ENCODE data around the gene UCHL5.
A peak's percentile ranks its signal among the peaks of the same experiment; 100 is the strongest.
"Not testable (repeated sequence)": the region's sequence is repeated elsewhere in the genome, so short reads cannot be mapped to it uniquely, and the experiment has no call there.

The UCHL5 gene

DNA sequence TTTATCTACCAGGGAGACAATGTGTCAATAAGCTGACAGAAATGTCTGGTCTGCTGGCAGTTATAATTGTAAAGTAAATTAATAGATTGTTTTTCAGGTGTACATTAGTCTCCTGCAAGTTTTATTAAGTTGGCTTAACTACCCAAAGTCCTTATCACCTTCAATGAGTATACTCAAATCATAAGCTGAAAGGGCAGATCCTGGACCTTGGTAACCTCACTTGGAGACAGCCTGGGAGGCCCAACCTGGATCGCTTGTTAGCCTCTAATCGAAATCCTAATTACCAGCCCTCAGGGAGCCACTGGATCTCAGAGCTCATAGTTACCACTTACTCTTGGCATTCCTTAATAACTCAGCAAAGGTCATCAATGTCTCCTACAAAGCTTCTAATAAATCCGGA is 49.7 kb downstream of the UCHL5 start:
- no peak for DNase-seq

DNA sequence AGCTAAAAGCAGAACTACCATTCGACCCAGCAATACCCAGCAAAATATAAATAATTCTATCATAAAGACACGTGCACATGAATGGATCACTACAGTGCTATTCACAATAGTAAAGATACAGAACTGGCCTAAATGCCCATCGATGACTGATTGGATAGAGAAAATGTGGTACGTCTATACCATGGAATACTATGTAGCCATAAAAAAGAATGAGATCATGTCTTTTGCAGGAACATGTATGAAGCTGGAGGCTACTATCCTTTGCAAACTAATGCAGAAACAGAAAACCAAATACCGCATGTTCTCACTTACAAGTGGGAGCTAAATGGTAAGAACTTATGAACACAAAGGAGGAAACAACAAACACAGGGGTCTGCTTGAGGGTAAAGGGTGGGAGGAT is 53.4 kb downstream of the UCHL5 start:
- no peak for DNase-seq

DNA sequence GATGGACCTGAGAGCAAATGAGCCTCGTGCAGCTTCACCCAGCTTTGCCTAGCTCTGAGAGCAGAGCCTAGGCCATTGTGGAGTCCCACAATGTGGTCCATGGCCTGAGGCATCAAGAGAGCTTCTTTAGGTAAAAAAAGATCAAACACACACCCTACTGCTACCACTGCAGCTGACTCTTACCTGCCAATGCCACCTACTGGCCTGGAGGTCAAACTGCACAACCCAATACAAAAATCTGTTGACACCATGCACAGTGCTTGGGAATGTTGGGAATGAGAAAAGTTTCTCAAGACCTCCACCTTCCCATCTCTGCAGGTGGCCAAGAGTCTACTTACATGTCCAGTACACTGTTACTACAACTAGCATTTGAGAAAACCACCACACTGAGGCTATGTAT is 60.6 kb downstream of the UCHL5 start:
- DNase-seq = peak in 1 of 2 donors; percentile 13

DNA sequence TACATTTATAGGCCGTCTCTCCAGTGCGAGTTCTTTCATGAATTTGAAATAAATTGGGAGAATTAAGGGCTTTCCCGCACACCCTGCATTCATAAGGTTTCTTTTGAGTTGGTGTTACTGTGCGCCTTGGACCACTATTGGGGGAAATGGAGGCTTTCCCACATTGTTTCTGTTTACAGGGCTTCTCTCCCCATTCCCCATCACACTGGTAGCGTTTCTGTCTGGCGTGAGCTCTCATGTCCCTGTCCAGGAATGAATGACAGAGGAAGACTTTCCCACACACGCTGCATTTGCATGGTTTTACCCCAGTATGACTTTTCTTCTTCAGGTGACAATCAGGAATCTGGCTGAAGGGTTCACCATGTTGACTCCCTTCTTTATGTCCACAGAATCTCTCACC is 65.0 kb downstream of the UCHL5 start:
- no peak for DNase-seq

DNA sequence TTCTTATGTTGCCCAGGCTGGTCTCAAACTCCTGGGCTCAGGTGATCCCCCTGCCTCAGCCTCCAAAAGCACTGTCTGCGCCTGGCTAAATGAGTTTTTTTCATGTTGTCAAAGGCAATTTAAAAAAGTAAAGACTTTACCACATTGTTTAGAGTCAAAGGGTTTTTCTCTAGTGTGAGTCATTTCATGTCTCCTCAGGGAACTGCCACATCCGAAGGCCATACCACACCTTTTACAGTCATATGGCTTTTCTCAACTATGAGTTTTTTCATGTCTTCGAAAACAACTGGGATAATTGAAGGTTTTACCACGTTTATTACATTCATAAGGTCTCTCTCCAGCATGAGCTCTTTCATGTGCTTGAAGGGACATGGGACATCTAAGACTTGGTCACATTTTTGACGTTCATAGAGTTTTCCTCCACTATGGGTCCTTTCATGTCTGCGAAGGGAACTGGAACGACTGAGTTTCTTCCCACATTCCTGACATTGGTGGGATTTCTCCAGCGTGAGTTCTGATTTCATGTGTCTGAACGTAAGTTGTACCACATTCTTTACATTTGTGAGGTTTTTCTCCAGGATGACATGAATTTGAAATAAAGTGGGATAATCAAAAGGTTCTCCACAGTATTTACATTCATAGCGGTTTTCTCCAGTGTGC is 65.6 kb downstream of the UCHL5 start:
- DNase-seq = no peak

DNA sequence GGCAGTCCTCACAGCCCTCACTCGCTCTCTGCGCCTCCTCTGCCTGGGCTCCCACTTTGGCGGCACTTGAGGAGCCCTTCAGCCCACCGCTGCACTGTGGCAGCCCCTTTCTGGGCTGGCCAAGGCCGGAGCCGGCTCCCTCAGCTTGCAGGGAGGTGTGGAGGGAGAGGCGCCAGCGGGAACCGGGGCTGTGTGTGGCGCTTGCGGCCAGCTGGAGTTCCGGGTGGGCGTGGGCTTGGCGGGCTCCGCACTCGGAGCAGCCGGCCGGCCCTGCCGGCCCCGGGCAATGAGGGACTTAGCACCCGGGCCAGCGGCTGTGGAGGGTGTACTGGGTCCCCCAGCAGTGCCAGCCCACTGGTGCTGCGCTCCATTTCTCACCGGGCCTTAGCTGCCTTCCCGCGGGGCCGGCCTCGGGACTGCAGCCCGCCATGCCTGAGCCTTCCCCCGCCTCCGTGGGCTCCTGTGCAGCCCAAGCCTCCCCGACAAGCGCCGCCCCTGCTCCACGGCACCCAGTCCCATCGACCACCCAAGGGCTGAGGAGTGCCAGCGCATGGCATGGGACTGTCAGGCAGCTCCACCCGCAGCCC is 72.3 kb downstream of the UCHL5 start:
- DNase-seq = not testable (repeated sequence)

DNA sequence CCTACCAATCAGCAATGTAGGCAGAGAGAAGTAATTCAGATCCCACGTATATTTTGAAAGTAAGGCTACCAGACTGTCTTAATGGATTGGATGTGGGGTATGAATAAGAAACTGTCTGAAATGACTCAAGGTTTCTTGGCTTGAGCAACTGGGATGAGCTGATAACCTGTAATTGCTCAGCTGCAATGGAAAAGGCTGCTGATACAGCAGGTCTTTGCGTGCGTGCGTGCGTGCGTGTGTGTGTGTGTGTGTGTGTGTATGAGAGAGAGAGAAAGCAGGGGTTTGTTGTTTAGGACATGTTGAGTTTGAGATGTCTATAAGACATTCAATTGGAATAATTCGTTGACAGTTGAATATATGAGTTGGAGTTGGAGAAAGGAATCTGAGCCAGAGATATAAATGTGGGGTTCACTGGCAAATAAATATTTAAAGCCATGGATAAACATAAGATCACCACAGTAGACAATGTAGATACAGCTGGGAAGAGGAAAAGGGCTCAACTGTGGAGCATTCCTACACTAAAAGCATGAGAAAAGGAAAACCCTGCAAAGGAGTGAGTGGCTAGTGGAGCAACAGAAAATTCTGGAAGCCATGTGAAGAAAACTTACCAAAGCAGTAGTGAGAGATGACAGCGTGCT is 72.9 kb downstream of the UCHL5 start:
- DNase-seq = no peak

DNA sequence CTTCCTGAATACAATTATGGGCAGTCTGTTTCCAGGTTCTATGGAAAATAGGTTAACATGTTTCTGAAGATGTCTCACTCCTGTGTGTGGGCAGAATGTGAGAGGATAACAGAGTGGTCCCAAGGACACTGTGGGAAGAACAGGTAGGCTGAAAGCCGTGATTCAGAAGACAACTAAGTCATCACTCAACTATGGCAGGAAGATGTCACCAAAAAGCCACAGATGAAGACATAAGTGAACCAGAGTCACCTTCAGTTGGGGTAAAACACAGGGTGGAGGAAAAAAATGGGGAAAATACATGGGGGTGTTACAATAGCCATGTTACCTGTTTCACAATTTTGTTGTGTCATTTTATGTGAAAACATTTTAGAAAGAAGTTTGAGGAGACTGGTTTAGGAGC is 75.1 kb downstream of the UCHL5 start:
- no peak for DNase-seq

DNA sequence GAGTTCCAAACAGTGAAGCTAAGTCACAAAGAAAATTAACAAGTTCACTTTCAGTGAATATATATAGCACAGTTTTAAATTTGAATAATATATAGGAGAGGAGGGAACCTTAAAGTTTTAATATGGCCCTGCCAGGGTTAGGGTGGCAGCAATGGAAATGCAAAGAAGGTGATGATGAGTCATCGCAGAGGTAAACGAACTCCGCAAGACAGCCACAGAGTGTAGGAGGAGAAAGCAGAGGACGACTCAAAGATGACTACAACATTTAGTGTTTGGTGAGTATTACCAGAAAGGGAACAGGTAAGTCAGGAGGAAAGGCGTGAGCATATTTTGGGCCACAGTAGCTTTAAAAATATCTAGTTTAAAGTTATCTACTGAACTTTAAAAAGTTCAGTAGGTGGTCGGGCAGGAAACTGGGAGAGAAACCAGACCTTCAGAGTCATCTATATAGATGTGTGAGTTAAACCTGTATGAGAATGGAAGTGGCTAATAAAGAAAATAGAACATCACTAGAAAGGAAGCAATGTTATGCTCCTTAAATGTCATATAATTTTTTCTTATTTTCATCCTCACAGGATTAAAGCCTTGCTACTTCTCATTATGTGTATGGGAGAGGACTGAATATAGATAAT is 75.7 kb downstream of the UCHL5 start:
- DNase-seq = no peak

DNA sequence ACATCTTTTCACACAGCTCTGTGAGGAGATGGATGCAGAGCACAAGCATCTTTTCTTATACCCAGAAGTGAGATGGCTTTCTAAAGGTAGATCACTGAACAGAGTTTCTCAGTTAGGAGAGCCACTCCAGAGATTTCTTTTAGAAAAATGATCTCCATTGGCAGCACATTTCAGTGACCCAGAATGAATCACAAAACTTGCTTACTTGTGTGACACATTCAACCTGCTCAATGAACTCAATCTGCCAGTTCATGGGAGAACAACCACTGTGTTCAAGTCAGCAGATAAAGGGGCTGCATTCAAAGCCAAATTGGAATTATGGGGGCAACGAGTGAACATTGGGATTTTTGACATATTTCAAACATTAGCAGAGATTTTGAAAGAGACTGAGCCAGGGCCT is 78.3 kb downstream of the UCHL5 start:
- DNase-seq = no peak

DNA sequence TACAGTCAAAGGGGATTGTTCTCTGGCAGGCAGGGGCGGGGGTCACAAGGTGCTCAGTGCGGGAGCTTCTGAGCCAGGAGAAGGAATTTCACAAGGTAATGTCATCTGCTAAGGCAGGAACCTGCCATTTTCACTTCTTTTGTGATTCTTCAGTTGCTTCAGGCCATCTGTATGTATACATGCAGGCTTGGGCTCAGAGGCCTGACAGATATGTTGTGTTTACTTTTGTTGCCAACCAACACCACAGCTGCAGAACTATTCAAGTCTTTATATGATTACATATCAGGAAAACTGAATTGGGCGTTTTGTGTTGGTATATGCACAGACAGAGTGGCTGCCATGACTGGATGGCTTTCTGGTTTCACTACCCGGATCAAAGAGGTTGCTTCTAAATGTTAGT is 78.8 kb downstream of the UCHL5 start:
- DNase-seq = not testable (repeated sequence)

DNA sequence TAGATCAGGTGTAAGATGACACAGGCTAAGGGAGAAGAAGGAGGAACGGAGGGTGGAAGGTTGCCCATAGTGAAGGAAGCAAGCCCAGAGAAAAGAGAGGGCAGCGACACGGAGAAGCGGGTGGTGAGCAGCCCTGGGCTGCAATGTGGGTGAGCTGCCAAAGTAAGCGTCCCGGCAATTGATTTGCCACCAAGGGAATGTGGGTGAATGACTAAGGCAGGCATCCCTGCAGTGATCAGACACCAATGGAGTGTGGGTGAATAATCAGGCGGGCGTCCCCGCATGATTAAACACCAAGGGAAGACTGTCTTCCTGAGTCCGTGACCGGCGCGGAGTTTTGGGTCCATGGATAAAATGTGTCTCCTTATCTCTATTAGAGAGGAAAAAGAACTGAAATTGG is 79.6 kb downstream of the UCHL5 start:
- DNase-seq = no peak

DNA sequence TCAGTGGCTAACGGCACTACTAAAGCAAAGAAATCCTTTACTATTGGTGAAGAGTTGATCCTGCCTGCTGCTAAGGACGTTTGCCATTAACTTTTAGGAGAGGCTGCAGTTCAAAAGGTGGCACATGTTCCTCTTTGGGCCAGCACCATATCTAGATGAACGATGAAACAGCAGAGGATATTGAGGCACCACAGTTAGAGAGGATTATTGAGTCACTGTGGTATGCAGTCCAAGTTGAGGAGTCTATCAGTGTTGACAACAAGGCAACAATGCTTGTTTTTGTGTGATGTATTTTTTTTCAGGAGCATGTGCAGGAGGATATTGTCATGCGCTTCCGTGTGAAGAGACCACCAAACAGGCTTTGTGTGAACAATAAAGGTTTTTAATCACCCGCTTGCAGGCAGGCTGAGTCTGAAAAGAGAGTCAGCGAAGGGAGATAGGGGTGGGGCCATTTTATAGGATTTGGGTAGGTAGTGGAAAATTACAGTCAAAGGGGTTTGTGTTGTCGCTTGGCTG is 80.9 kb downstream of the UCHL5 start:
- no peak for DNase-seq

DNA sequence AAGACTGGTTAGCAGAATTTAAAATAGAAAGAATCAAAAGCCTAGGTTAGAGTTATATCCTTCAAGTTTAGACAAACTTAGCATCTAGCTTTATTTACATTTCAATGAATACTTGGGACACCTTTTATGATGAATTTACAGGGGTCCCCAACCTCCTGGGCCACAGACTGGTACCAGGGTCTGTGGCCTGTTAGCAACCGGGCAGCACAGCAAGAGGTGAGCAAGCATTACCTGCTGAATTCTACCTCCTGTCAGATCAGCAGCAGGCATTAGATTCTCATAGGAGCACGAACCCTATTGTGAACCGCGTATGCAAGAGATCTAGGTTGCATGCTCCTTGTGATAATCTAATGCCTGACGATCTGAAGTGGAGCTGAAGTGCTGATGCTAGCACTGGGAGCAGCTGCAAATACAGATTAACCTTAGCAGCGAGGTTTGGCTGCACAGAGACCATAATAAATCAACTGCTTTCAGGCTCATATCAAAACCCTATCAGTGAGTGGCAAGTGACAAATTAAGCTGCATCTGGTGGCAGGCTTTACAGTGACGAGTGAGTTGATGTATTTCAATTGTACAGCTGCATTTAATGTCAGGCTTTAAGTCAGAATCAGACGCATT is 82.0 kb downstream of the UCHL5 start:
- DNase-seq = no peak

DNA sequence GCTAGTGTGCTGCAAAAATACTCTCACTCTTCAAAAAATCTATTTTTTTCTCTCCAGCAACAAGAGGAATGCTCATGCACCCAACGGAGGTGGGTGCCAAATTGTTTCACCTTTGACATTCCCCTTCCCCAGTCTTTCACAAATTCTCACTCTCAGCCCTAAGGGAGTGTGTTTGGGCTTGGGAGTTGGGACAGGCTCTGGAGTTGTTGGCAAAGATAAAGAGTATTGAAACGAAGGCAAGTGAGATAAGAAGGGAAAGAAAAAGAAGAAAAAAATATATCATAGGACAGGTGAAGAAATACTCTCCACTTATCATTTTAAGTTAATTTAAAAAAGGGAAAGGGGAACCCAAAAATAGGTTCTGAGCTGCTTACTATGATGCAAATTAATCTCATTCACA is 82.6 kb downstream of the UCHL5 start:
- DNase-seq = no peak

DNA sequence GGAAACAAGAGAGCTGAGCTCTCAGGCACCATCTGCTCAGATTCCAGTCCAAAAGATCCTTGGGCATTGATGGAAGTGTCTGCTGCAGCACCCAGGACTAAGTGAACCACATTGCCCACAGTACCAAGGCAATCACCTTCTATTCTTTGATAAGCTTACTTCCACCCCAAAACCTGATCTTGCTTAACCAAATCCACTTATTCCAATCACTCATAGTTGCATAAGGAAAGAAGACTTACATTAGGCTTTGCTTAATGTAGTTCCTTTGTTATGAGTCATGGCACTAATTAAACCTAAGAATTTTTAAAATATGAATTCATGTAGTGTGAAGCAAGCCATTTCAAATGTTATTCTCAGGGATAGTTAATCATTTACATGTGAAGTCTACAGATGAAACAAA is 84.5 kb downstream of the UCHL5 start:
- peak in 1 of 2 donors; percentile 5 for DNase-seq

DNA sequence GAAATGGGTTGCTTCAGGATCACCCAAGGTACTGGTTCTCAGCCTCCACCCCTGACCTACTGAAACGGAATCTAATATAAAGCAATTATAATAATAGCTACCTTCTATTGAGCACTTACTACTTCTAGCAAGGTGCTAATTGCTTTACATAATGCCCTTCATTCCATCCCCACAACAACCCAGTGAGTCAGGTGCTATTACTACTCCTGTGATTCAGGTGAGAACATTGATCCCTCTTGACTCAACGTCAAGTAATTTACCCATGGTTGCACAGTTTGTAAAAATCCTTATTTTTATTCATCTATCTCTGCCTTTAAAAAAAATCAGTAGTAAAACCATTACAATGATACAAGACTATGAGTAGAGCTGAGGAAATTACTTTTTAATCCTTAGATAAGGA is 85.2 kb downstream of the UCHL5 start:
- no peak for DNase-seq

DNA sequence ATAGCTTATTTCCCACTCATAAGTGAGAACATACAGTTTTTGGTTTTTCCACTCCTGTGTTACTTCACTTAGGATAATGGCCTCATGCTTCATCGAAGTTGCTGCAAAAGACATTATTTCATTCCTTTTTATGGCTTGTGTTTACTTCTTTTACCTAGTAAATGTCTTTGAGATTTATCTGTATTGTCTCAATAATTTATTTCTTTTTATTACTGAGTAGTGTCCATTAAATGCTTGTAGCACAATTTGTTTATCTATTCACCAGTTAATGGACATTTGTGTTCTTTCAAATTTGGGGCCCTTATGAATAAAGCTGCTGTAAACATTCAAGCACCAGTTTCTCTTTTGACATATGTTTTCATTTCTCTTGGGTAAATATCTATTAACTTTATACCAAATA is 86.0 kb downstream of the UCHL5 start:
- no peak for DNase-seq

DNA sequence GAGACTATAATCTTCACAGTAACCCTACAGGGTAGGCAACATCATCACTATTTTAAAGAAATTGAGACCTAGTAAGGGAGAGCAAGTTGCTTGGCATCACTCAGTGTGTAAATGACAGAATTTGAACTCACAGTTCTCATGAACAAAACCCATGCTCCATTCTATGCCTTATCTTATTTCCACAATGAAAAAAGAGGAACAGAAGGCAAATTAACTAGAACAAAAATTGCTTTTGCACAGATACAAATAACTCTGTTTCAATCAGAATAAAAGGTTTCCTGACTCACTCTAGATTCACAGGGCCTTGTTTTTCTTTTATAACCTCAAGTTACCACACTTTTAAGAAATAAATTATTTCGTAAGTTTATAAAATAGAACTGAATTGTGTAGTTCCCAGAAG is 90.1 kb downstream of the UCHL5 start:
- no peak for DNase-seq

DNA sequence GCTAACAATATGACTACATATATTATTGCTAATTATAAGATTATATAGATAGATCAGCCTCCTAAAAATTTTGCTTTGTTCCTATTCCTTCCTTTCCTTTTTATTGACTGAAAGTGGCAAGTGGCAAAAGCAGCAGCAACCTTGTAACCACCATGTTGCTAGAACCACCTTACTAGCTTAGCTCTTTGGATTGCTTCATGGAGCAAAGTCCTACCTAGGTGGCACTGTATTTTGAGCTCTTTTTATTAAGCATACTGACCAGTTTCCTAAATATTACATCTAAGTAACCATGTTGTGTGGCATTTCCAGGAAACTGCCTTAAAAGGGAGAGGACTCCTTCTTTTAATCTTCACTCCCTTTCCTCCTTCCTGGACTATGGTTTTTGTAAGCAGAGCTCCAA is 90.8 kb downstream of the UCHL5 start:
- DNase-seq = no peak

DNA sequence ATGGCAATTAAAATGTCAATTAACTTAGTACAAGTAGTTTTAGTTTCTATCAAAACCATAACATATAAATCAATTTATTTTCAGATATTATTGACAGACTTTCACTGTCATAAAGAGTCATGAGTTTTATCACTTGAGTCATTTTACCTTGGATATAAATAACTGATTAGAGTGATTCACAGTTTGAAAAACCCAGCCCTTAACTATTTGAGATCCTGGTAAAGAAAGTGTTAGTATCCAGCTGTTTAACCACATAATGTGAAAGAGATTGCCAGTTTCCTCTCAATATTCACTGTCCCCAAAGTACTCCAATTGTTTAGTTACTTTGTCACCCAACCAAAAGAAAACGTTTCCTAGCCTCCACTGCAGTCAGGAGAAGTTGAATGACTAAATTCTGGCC is 91.3 kb downstream of the UCHL5 start:
- DNase-seq = no peak

DNA sequence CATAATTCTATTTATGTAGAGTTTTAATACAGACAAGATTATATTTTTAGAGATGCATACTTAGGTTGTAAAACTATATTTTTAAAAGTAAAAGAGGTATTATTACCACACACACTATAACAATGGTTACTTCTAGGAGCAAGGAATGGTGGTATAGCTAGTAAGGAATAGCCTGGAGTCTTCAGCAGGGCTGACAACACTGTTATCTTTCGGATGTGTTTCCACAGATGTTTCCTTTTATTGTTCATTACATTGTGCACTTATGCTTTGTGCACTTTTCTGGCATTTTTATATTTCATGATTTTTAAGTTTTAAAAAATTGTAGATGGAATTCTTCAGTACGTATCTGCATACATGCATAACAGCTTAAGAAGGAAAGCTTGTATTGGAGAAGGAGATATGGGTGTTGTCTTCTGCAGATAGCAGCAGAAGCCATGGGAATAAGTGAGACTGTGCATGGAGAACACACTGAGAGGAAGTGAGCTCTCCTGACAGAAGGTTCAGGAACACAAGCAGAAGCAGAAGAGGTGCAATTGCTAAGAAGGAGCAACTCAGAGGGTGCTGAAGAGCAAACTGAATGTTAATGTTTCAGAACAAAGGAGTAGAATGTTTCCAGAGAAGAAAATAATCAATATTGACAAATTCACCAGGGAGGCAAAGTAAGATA is 91.8 kb downstream of the UCHL5 start:
- DNase-seq = no peak

DNA sequence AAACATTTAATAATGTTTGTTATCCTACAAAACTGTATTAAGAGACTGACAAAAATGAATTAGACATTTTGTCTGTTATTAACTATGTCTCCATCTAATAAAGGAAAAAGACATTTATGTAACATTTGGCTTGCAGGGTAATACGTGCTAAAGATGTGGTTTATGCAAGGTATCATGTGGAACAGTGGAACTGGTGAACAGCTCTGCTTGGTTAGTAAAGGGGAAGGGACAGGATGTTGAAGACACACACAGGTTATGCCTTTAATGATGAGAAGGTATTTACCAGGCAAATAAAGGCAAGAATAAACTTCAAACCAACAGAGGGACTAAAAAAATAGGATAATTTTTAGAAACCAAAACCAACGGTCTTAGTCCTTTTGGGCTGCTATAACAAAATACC is 93.1 kb downstream of the UCHL5 start:
- DNase-seq = no peak
